Adrenal gland (tissue), 12 donors: ENCODE measurements around the gene KPNA6. TPM values are rescaled to one million over a fixed set of nuclear protein-coding genes. Genes with fewer than 3 reads are reported as not detected.
"Not testable (repeated sequence)": the region's sequence is repeated elsewhere in the genome, so short reads cannot be mapped to it uniquely, and the experiment has no call there.

Experiments
- DNase-seq, 7 donors: peaks; one replicate each; pipeline ENCODE4 v3.0.0-alpha.2; 2019 to 2020
- H3K27ac ChIP-seq, 5 donors: fragments of 200-600 bp; sonication (generic) in 4 of 5; 1 replicate in 3 of 5; 2 replicates in 2 of 5; pipeline versions ENCODE4 v1.5.1 to v1.8.0; 2016 to 2020; ENCODE audit warnings: mild to moderate bottlenecking in 1 of 5
- H3K27me3 ChIP-seq: fragments of 200-600 bp; 2 replicates; pipeline ENCODE4 v1.8.0; 2021
- H3K36me3 ChIP-seq, 2 donors: fragments of 200-600 bp; replicated peaks in 1 of 2; 1 replicate in 1 of 2; 2 replicates in 1 of 2; pipeline versions ENCODE4 v1.5.1 to v1.8.0; 2018 to 2022
- H3K4me1 ChIP-seq, 2 donors: fragments of 200-600 bp; replicated peaks in 1 of 2; 1 replicate in 1 of 2; 2 replicates in 1 of 2; pipeline versions ENCODE4 v1.5.1 to v1.8.0; 2018 to 2021
- H3K4me3 ChIP-seq, 4 donors: fragments of 200-600 bp; sonication (generic) in 3 of 4; one replicate each; pipeline ENCODE4 v1.5.1; 2016 to 2018
- H3K9me3 ChIP-seq, 3 donors: fragments of 200-600 bp; sonication (generic) in 1 of 3; replicated peaks in 1 of 3; 1 replicate in 2 of 3; 2 replicates in 1 of 3; pipeline versions ENCODE4 v1.5.1 to v1.8.0; 2016 to 2021
- CTCF ChIP-seq, 6 experiments: fragments of 450-650 bp in 4 of 6; fragments of 200-600 bp in 2 of 6; sonication (generic) in 1 of 6; IDR thresholded peaks; 1 replicate in 5 of 6; 2 replicates in 1 of 6; pipeline versions ENCODE4 v1.5.1 to v1.8.0; 2016 to 2021; ENCODE audit warnings: antibody characterized with exemption in 6 of 6, mild to moderate bottlenecking in 2 of 6, moderate library complexity in 1 of 6
- POLR2A ChIP-seq, 2 donors: fragments of 450-650 bp; IDR thresholded peaks; one replicate each; pipeline ENCODE4 v1.6.1; 2017; ENCODE audit warnings: antibody characterized with exemption in 2 of 2, mild to moderate bottlenecking in 2 of 2, moderate library complexity in 1 of 2
- WGBS, 4 donors: extraction: QIAGEN DNeasy Blood & Tissue Kit in 2 of 4; methylation state at CpG; one replicate each; pipeline versions ENCODE4 v1.1.5 to v1.1.7; 2013 to 2017; 5-methylcytosine and 5-hydroxymethylcytosine counted together
- intact Hi-C, 2 donors: fragments of 100-400 bp; cut with DNase I; formaldehyde crosslinking; loops; one replicate each; pipeline versions ENCODE4 v1.14.1 to v1.15.0; 2022 to 2023
- polyA plus RNA-seq, 3 donors: library from polyadenylated mRNA; stranded (reverse); fragments of 200-250 nt in 2 of 3; fragments of 350-450 nt in 1 of 3; fragmentation: Illumina TruSeq in 1 of 3; extraction: RNeasy Lipid Tissue Mini Kit (QIAGEN cat#74804) in 1 of 3; gene quantifications; one replicate each; pipeline ENCODE4 v1.2.3, GENCODE V29; 2013 to 2014
- total RNA-seq, 9 donors: library from RNA; depleted of rRNA in 4 of 9; stranded (reverse); fragments of >200 nt in 4 of 9; fragments of 120-200 nt in 1 of 9; fragmentation: NEBNext Ultra II Directional in 1 of 9; extraction: Animal tissue kit (Norgen Biotek cat#: 25700) in 1 of 9; gene quantifications; one replicate each; pipeline versions ENCODE4 v1.1.0 to v1.2.4, GENCODE V29; 2013 to 2023
- donor health status: healthy with polysubstance abuse.
- donor health status: Bipolar disorder and iron deficiency.
- donor health status: DM: yes; HTN: yes; CAD: no.
- donor health status: DM: no; HTN: no; CAD: no.
- donor health status: DM: no; HTN: no; CAD: no.
- donor health status: DM: yes; HTN: yes; CAD: no.

Gene KPNA6
- total and polyA plus RNA-seq, 12 donors = 9.3 to 86.6 (median 51.0) TPM

GRCh38 chr1:32115496-32115895 is 7.6 kb downstream of the KPNA6 start:
- peak overlapping the region in 4 of 5 donors; percentile 32 to 45 (median 36) for H3K27ac ChIP-seq
- H3K27me3 ChIP-seq = no peaks in the 10 kb centered on the region
- peak in 1 of 7 donors; percentile 41 for DNase-seq
- 80 to 90% (median 85%) methylated on average over 4 to 5 of the region's 5 CpGs for WGBS, 4 donors
- no peaks in the 10 kb centered on the region for H3K36me3 ChIP-seq
- no peaks in the 10 kb centered on the region for H3K9me3 ChIP-seq
- intact Hi-C loops = no loop called here
- no peak for TF ChIP-seq POLR2A (IDR thresholded peaks at IDR 0.05)
- TF ChIP-seq CTCF (IDR thresholded peaks at IDR 0.05) = no peak
- no peak overlapping the region for H3K4me3 ChIP-seq
- H3K4me1 ChIP-seq = peaks cover 9 to 37% of the 10 kb centered on the region in 2 donors

- H3K27ac ChIP-seq = peak overlapping the region in 4 of 5 donors; percentile 32 to 72 (median 46)
Observed at GRCh38 chr1:32116531-32116930, 8.7 kb downstream of the KPNA6 start.

GRCh38 chr1:32122151-32122550 is 14.3 kb downstream of the KPNA6 start:
- no peak for DNase-seq
- H3K36me3 ChIP-seq = no peaks in the 10 kb centered on the region
- TF ChIP-seq CTCF (IDR thresholded peaks at IDR 0.05) (no peak), POLR2A (IDR thresholded peaks at IDR 0.05) (no peak)
- peaks cover 4 to 27% of the 10 kb centered on the region in 2 donors for H3K4me1 ChIP-seq
- no peaks in the 10 kb centered on the region for H3K9me3 ChIP-seq
- no peak overlapping the region for H3K4me3 ChIP-seq
- H3K27me3 ChIP-seq = no peaks in the 10 kb centered on the region
- H3K27ac ChIP-seq = no peak overlapping the region
- WGBS, 4 donors = 47 to 55% (median 53%) methylated on average over 5 of the region's 5 CpGs
- intact Hi-C loops = no loop called here

More at GRCh38 chr1:32116531-32116930, 8.7 kb downstream of the KPNA6 start:
- no peak for DNase-seq
- Histone ChIP-seq H3K4me1 (peaks cover 10 to 37% of the 10 kb centered on the region in 2 donors), H3K36me3 (no peaks in the 10 kb centered on the region), H3K9me3 (no peaks in the 10 kb centered on the region), H3K27me3 (no peaks in the 10 kb centered on the region), H3K4me3 (no peak overlapping the region)
- intact Hi-C loops = no loop called here
- 91 to 98% (median 93%) methylated on average over 4 of the region's 4 CpGs for WGBS, 4 donors
- TF ChIP-seq POLR2A (IDR thresholded peaks at IDR 0.05) (no peak), CTCF (IDR thresholded peaks at IDR 0.05) (no peak)

GRCh38 chr1:32123361-32123760 is 15.5 kb downstream of the KPNA6 start:
- intact Hi-C loops, DNase-seq, H3K27ac ChIP-seq, H3K36me3 ChIP-seq, H3K27me3 ChIP-seq, H3K4me3 ChIP-seq, H3K9me3 ChIP-seq: not testable (repeated sequence)
- WGBS, 4 donors = 88 to 97% (median 92%) methylated on average over 2 of the region's 2 CpGs
- peaks cover 4 to 37% of the 10 kb centered on the region in 2 donors for H3K4me1 ChIP-seq

GRCh38 chr1:32125313-32125712 is 17.5 kb downstream of the KPNA6 start:
- H3K4me1 ChIP-seq = peaks cover 4 to 35% of the 10 kb centered on the region in 2 donors
- WGBS, 4 donors = 88 to 93% (median 90%) methylated on average over 8 of the region's 8 CpGs
- no peak for DNase-seq
- no peaks in the 10 kb centered on the region for H3K27me3 ChIP-seq
- no peaks in the 10 kb centered on the region for H3K36me3 ChIP-seq
- no peak overlapping the region for H3K4me3 ChIP-seq
- no peak overlapping the region for H3K27ac ChIP-seq
- TF ChIP-seq CTCF (IDR thresholded peaks at IDR 0.05) (no peak), POLR2A (IDR thresholded peaks at IDR 0.05) (no peak)
- no peaks in the 10 kb centered on the region for H3K9me3 ChIP-seq
- intact Hi-C loops = no loop called here
